GM18867 (cell line): ENCODE data around the gene PLSCR5.

Source experiments
- ATAC-seq: cut with Tn5 transposase; IDR thresholded peaks from one replicate; pipeline ENCODE4 v1.9.1; 2021; ENCODE audit warnings: mild to moderate bottlenecking, moderate library complexity; ENCODE audit not compliant: unreplicated experiment

Gene PLSCR5

GRCh38 chr3:146589899-146590508 is 15.1 kb downstream of the PLSCR5 start:
- ATAC-seq, result peak; percentile 81

GRCh38 chr3:146585156-146585555 is 20.0 kb downstream of the PLSCR5 start:
- no peak for ATAC-seq

GRCh38 chr3:146581951-146582467 is 23.1 kb downstream of the PLSCR5 start:
- ATAC-seq, result no peak

GRCh38 chr3:146581080-146581601 is 24.0 kb downstream of the PLSCR5 start:
- ATAC-seq, result no peak

GRCh38 chr3:146577662-146578061 is 27.5 kb downstream of the PLSCR5 start:
- ATAC-seq, result peak; percentile 82

- ATAC-seq, result no peak
These were observed 29.5 kb downstream of the PLSCR5 start for GRCh38 chr3:146575636-146576035.

GRCh38 chr3:146574173-146574572 is 31.0 kb downstream of the PLSCR5 start:
- no peak for ATAC-seq

- ATAC-seq, result no peak
These were observed 35.8 kb downstream of the PLSCR5 start for GRCh38 chr3:146569314-146569713.

- no peak for ATAC-seq
These were observed 39.0 kb downstream of the PLSCR5 start for GRCh38 chr3:146566138-146566537.

GRCh38 chr3:146561879-146562278 is 43.3 kb downstream of the PLSCR5 start:
- no peak for ATAC-seq

- ATAC-seq, result no peak
These were observed 43.7 kb downstream of the PLSCR5 start for GRCh38 chr3:146561463-146561862.

- ATAC-seq, result no peak
These were observed 44.5 kb downstream of the PLSCR5 start for GRCh38 chr3:146560678-146561077.

- ATAC-seq, result no peak
These were observed 45.8 kb downstream of the PLSCR5 start for GRCh38 chr3:146559388-146559787.

GRCh38 chr3:146558781-146559180 is 46.4 kb downstream of the PLSCR5 start:
- no peak for ATAC-seq

GRCh38 chr3:146557745-146558144 is 47.4 kb downstream of the PLSCR5 start:
- no peak for ATAC-seq

- ATAC-seq, result no peak
These were observed 49.8 kb downstream of the PLSCR5 start for GRCh38 chr3:146555311-146555710.

- peak; percentile 66 for ATAC-seq
These were observed 50.9 kb downstream of the PLSCR5 start for GRCh38 chr3:146554151-146554760.

- ATAC-seq, result peak; percentile 85
These were observed 54.2 kb downstream of the PLSCR5 start for GRCh38 chr3:146550743-146551510.

GRCh38 chr3:146550070-146550615 is 55.0 kb downstream of the PLSCR5 start:
- no peak for ATAC-seq

- ATAC-seq, result no peak
These were observed 57.8 kb downstream of the PLSCR5 start for GRCh38 chr3:146547235-146547835.
